ENCODE results near the gene COX19.
"Not testable (repeated sequence)": the region's sequence is repeated elsewhere in the genome, so short reads cannot be mapped to it uniquely, and the experiment has no call there.

Gene COX19

DNA sequence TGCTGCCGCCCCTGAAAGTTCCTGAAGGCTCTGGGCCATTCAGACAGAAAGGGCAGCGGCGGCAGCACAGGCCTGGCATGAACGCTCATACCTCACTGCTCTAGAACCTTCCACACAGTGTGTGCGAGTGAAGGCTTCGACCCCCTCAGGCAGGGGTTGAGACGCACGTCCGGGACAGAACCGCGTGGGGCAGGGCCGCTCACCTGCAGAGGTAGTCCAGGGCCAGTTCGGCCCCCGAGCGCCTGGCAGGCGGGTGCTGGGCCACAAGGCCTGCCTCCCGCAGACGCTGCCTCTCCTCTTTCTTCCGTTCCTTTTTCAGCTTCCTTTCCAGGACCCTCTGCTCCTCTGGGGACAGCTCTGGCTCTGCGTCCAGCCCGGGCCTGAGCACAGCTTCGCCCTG, 34.4 kb upstream of the COX19 start:
- DNase-seq: no peak

DNA sequence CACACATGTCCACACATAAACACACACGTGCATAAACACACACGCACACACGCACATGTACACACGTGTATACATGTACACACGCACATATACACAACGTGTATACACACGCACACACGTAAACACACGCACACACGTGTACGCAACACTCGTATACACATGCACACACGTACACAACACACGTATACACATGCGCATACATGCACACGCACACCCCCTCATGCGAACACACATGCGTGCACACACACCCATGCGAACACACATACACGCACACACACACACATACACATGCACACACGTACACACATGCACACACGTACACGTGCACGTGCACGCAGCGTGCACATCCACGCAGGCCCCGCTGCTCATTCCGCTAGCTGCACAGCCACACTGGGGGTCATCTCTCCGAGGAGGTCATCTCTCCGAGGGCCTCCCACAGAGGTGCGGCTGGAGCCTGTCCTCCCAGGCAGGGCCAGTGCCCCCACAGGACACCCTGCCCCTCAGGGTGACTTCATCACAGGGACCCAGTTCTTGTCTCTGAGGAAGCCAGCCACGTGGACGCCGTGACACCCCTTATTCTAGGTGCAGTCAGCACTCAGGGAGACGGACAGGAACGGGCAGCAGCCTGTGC, 33.5 kb upstream of the COX19 start:
- DNase-seq: no peak

DNA sequence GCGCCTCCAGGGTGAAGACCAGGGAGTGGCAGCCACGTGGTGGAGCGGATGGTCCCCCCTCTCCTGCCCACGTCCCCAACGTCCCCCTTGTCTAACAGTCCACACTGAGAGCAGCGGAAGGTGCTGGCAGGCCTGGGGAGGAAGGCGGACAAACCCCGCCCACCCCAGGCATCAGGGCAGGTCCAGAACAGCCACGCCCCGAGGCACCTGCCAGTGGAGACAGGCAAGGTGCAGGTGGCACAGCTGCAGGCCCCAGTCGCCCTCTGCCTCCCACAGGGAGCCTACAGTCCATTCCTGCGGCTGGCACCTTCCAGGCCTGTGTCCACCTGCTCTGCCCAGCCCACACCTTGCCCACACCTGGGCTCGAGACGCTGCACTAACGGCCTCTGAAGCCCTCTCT, 32.6 kb upstream of the COX19 start:
- DNase-seq: no peak

GRCh38 chr7:1005303-1005702, 30.0 kb upstream of the COX19 start:
- DNase-seq: no peak

GRCh38 chr7:1004018-1004852, 28.9 kb upstream of the COX19 start:
- DNase-seq: no peak

- DNase-seq: not testable (repeated sequence)
These were observed 27.1 kb upstream of the COX19 start for GRCh38 chr7:1002445-1002844.

DNA sequence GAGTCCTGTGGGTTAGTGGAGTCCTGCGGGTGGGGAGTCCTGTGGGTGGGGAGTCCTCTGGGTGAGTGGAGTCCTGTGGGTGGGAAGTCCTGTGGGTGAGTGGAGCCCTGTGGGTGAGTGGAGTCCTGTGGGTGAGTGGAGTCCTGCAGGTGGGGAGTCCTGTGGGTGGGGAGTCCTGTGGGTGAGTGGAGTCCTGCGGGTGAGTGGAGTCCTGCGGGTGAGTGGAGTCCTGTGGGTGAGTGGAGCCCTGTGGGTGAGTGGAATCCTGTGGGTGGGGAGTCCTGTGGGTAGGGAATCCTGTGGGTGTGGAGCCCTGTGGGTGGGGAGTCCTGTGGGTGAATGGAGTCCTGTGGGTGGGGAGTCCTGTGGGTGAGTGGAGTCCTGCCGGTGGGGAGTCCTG, 26.7 kb upstream of the COX19 start:
- DNase-seq: not testable (repeated sequence)

GRCh38 chr7:1001069-1001770, 25.9 kb upstream of the COX19 start:
- DNase-seq: not testable (repeated sequence)

DNA sequence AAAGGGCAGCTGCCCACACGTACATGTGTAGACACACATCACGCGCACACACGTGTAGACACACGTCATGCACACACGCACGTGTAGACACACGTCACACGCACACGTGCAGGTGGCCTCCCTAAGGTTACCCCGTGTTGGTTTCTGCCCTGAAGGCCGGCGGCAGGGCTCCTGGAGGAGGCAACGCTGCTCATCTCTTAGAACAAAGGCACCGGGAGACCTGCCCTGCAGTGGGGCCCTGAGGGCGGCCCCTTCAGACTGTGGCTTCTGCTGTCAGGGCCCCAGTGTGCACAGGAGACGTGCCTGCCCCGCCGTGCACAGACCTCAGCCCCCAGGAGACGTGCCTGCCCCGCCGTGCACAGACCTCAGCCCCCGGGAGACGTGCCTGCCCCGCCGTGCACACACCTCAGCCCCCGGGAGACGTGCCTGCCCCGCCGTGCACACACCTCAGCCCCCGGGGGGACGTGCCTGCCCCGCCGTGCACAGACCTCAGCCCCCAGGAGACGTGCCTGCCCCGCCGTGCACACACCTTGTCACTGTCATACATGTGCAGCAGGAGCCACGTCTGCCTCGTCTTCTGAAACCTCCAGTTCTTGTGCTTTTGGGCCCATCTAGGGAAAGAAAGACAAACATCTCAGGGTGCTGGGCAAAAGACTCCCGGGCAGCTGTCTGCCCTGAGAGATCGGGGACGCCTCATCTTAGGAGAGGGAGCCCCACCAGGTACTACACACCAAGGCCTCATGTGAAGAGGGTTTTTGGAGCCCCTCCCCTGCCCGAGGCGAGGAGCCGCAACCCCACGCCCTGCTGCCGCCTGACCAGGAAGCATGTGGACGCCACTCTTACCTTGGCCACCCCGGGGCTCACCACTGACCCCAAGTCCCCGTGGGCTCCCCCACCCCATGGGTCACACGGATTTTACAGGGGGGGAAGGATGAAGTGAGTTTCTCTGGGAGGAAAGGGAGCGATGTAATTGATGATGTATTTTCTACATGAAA, 24.9 kb upstream of the COX19 start:
- DNase-seq: no peak

DNA sequence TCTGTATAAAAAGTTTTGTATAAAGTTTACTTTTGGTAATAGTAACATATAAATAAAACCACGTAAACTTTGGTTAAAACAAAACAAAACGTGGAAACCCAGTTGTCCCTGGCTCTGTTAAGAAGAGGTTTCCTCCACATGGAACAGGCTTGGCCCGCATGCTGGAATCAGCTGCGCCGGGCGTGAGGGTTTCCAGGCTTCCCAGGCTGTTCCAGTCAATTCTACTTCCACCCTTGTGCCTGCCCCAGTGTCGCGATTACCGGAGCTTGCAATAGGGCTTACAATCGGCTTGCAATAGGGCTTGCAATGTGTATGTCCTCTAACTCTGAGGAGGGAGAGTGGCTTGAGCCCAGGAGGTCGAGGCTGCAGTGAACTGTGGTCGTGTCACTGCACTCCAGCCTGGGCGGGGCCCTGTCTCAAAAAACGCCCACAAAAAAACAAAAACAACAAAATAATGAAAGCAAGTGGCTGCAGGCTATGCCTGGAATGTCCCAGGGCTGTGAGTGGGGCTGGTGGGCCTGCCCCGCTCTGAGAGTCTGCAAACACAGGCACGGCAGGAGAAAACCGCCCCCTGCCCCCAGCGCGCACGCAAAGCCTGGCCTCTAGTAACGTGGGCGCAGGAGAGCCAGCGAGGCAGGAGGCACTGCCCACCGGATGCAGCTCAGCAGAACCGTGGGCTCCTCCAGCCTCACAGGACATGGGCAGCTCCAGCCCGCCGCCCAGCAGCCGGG, 24.0 kb upstream of the COX19 start:
- DNase-seq: no peak

GRCh38 chr7:997404-998395, 22.4 kb upstream of the COX19 start:
- no peak for DNase-seq

GRCh38 chr7:996079-996872, 20.9 kb upstream of the COX19 start:
- no peak for DNase-seq

DNA sequence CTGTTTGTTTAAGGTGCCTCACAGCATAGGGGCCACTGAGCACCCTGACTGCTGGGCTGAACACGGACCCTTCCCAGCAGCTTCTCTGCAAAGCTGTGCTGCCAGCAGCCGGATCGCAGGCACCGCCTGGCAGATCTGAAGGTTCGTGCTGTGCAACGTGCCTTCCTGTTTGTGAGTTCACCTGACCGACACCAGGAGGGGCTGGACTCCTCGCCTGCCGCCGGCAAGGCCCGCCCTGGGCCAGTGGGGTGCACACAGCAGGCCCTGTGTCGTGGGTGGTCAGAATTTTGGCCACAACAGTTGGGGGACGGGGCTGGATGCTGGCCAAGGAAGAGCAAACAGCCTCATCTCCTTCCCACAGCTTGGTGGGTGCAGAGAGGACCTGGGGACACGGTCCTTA, 20.2 kb upstream of the COX19 start:
- DNase-seq: no peak

- DNase-seq: no peak
These were observed 19.4 kb upstream of the COX19 start for GRCh38 chr7:994592-995308.

- DNase-seq: peak; percentile 98
These were observed 17.6 kb upstream of the COX19 start for GRCh38 chr7:992709-993607.

DNA sequence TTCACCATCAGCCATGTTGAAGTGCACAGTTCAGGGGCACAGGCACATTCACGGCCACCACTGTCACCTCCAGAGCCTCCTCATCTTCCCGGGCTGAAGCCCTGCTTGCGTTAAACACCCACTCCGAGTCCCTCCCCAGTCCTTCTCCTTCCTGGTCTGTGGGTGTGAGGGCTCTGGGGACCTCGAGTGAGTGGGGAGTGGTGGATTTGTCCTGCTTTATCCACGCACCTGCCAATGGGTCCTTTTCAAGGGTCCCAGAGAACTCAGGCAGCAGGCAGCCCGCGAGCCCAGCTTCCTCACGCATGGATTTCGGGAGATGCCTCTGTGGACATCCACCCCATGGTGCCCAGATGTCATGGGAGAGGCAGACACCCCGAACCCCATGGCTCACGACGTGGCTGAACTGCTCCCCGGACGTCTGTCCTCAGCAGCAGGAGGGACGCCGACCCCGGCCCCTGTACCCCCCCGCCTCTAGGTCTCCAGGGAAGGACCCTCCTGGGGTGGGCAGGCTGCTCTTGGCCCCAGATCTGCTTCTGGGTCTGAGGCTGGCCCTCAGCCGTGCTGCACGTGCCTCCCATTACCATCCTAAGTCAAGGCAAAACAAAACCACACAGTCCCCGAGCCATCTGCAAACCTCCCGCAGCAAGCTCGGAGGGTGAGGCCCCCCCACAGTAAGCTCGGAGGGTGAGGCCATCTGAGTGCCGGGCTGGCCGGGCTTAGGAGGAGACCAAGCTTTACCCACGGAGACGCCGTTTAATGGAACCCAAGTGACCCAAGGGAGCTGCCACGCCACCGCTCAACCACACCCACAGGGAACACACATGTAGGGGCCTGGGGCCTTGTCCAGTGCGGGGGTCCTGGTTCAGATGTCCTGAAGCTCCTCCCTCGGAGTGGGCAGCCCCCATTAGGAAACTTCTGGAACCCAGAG, 16.6 kb upstream of the COX19 start:
- no peak for DNase-seq
